HEK293 (cell line): Measurements from ENCODE around the gene RNF151.

ENCODE experiments used
- CTCF ChIA-PET: fragments of 350-600 bp; formaldehyde crosslinking; extraction: SDS; loops from one replicate; lab custom pipeline; 2021; ENCODE audit warnings: antibody characterized with exemption; lab: Yijun Ruan, JAX
- POLR2A ChIA-PET: fragments of 300-600 bp; formaldehyde crosslinking; extraction: SDS; loops from one replicate; lab custom pipeline; 2020; ENCODE audit warnings: antibody characterized with exemption, inconsistent platforms; lab: Yijun Ruan, JAX
- H3K27ac ChIP-seq: fragments of 200-500 bp; sonication (Bioruptor generic); 2 replicates; pipeline ENCODE4 v1.5.1; 2014; ENCODE audit warnings: low read depth, low read length, control low read depth, inconsistent platforms; ENCODE audit errors: extremely low read depth
- H3K36me3 ChIP-seq, 2 experiments: fragments of 200-500 bp in 1 of 2; sonication (Bioruptor generic) in 1 of 2; 1 replicate in 1 of 2; 2 replicates in 1 of 2; pipeline ENCODE4 v1.5.1; 2014 to 2017; ENCODE audit warnings: inconsistent platforms in 2 of 2, low read length in 2 of 2; ENCODE audit not compliant: control insufficient read depth in 2 of 2, insufficient read depth in 1 of 2
- H3K4me1 ChIP-seq: fragments of 200-500 bp; sonication (Bioruptor generic); 2 replicates; pipeline ENCODE4 v1.5.1; 2014; ENCODE audit warnings: mild to moderate bottlenecking, low read length, inconsistent platforms; ENCODE audit not compliant: control insufficient read depth, insufficient read depth
- H3K4me3 ChIP-seq: 2 replicates; pipeline ENCODE4 v1.5.1; 2011; ENCODE audit warnings: low read depth, mild to moderate bottlenecking, control low read depth, low read length, moderate library complexity
- H3K9me3 ChIP-seq: fragments of 200-500 bp; sonication (Bioruptor generic); 2 replicates; pipeline ENCODE4 v1.5.1; 2014; ENCODE audit warnings: low read depth, low read length, inconsistent platforms; ENCODE audit not compliant: control insufficient read depth, insufficient read depth
- YY1 ChIP-seq: fragments of 450-650 bp; formaldehyde crosslinking; IDR thresholded peaks from 2 replicates; pipeline ENCODE4 v1.5.1; 2018; ENCODE audit warnings: missing biosample characterization, missing genetic modification characterization
- ZFP41 ChIP-seq: fragments of 450-650 bp; formaldehyde crosslinking; IDR thresholded peaks from 2 replicates; pipeline ENCODE4 v1.5.1; 2016; ENCODE audit warnings: missing biosample characterization, missing genetic modification characterization, borderline replicate concordance
- ZNF121 ChIP-seq: fragments of 450-650 bp; formaldehyde crosslinking; IDR thresholded peaks from 2 replicates; pipeline ENCODE4 v1.5.1; 2016; ENCODE audit warnings: missing biosample characterization, missing genetic modification characterization
- ZNF138 ChIP-seq: fragments of 450-650 bp; formaldehyde crosslinking; IDR thresholded peaks from 2 replicates; pipeline ENCODE4 v1.5.1; 2016; ENCODE audit warnings: missing biosample characterization, missing genetic modification characterization, borderline replicate concordance
- ZNF221 ChIP-seq: fragments of 450-650 bp; formaldehyde crosslinking; IDR thresholded peaks from 2 replicates; pipeline ENCODE4 v1.5.1; 2017; ENCODE audit warnings: missing biosample characterization, missing genetic modification characterization, borderline replicate concordance
- ZNF335 ChIP-seq: fragments of 450-650 bp; formaldehyde crosslinking; conservative IDR thresholded peaks from 2 replicates; pipeline ENCODE4 v1.5.1; 2016; ENCODE audit warnings: missing biosample characterization, missing genetic modification characterization
- ZNF394 ChIP-seq: fragments of 450-650 bp; formaldehyde crosslinking; IDR thresholded peaks from 2 replicates; pipeline ENCODE4 v1.5.1; 2016; ENCODE audit warnings: missing biosample characterization, missing genetic modification characterization, mild to moderate bottlenecking, moderate library complexity, borderline replicate concordance
- ZNF555 ChIP-seq: fragments of 450-650 bp; formaldehyde crosslinking; conservative IDR thresholded peaks from 2 replicates; pipeline ENCODE4 v1.5.1; 2017; ENCODE audit warnings: missing biosample characterization, mild to moderate bottlenecking, missing genetic modification characterization, inconsistent platforms
- ZNF558 ChIP-seq: fragments of 450-650 bp; formaldehyde crosslinking; IDR thresholded peaks from 2 replicates; pipeline ENCODE4 v1.5.1; 2016; ENCODE audit warnings: missing biosample characterization, missing genetic modification characterization
- ZNF629 ChIP-seq: fragments of 450-650 bp; formaldehyde crosslinking; IDR thresholded peaks from 2 replicates; pipeline ENCODE4 v1.5.1; 2017; ENCODE audit warnings: missing biosample characterization, missing genetic modification characterization
- ZNF664 ChIP-seq: fragments of 450-650 bp; formaldehyde crosslinking; IDR thresholded peaks from 2 replicates; pipeline ENCODE4 v1.5.1; 2016; ENCODE audit warnings: missing biosample characterization, missing genetic modification characterization
- ZNF670 ChIP-seq: fragments of 450-650 bp; formaldehyde crosslinking; IDR thresholded peaks from 2 replicates; pipeline ENCODE4 v1.5.1; 2016; ENCODE audit warnings: missing biosample characterization, missing genetic modification characterization, low read depth
- ZNF692 ChIP-seq: fragments of 450-650 bp; formaldehyde crosslinking; IDR thresholded peaks from 2 replicates; pipeline ENCODE4 v1.5.1; 2016; ENCODE audit warnings: missing biosample characterization, missing genetic modification characterization
- ZNF776 ChIP-seq: fragments of 450-650 bp; formaldehyde crosslinking; IDR thresholded peaks from 2 replicates; pipeline ENCODE4 v1.5.0; 2017; ENCODE audit warnings: missing biosample characterization, missing genetic modification characterization, borderline replicate concordance
- ZNF785 ChIP-seq: fragments of 450-650 bp; formaldehyde crosslinking; IDR thresholded peaks from 2 replicates; pipeline ENCODE4 v1.5.1; 2016; ENCODE audit warnings: missing biosample characterization, missing genetic modification characterization
- TF ChIP-seq, protein P1 (sequence below): fragments of 450-650 bp; formaldehyde crosslinking; IDR thresholded peaks from 2 replicates; pipeline ENCODE4 v1.5.1; 2016; ENCODE audit warnings: missing biosample characterization, missing genetic modification characterization
- TF ChIP-seq, protein P2 (sequence below): fragments of 450-650 bp; formaldehyde crosslinking; IDR thresholded peaks from 2 replicates; pipeline ENCODE4 v1.5.1; 2016; ENCODE audit warnings: missing biosample characterization, missing genetic modification characterization
- TF ChIP-seq, protein P3 (sequence below): fragments of 450-650 bp; formaldehyde crosslinking; IDR thresholded peaks from 2 replicates; pipeline ENCODE4 v1.5.1; 2017; ENCODE audit warnings: missing biosample characterization, missing genetic modification characterization

Gene RNF151

GRCh38 chr16:1966460-1966859, at the start of gene RNF151:
TSS of gene RNF151 (plus strand) at chr16:1966856. CDS start at chr16:1966882, 26 bp downstream.
- Histone ChIP-seq H3K27ac (0 out of 2 replicates have a peak within 1 kb of the TSS, but pooled peaks have one; percentile 100), H3K9me3 (no peaks in the 10 kb centered on the region), H3K4me3 (peak within 1 kb of the TSS; percentile 94), H3K4me1 (no peaks in the 10 kb centered on the region), H3K36me3 (peaks cover 0 to 36% of the 10 kb centered on the region in 2 experiments; a peak in 1 of 3 replicates)
- ChIA-PET CTCF (interaction anchor here (0.8 kb wide), 1 partner anchor 14 kb away, joined by 3 read pairs; no protein-coding TSS in a partner anchor), POLR2A (interaction anchor here (2.1 to 2.6 kb wide), 2 partner anchors 12 to 23 kb away, joined by 33 to 76 read pairs; partner anchors contain the start of genes MSRB1 and NOXO1)
- TF ChIP-seq ZNF121 (tag by site-specific recombination), result peak; percentile 91
- TF ChIP-seq ZFP41 (tag by site-specific recombination), result no peak

GRCh38 chr16:1917056-1917664, 49.5 kb upstream of the RNF151 start:
- H3K36me3 ChIP-seq, result no peaks in the 10 kb centered on the region
- H3K27ac ChIP-seq, result no peak overlapping the region
- no peaks in the 10 kb centered on the region for H3K9me3 ChIP-seq
- CTCF ChIA-PET, result no interaction called here
- no peak for TF ChIP-seq ZNF138
- no peak for TF ChIP-seq ZNF221
- TF ChIP-seq ZNF394 (tag by site-specific recombination), result peak; percentile 60; the same call in 1 of the 2 replicates
- TF ChIP-seq ZNF670 (tag by site-specific recombination), result no peak
- TF ChIP-seq, protein P1, sequence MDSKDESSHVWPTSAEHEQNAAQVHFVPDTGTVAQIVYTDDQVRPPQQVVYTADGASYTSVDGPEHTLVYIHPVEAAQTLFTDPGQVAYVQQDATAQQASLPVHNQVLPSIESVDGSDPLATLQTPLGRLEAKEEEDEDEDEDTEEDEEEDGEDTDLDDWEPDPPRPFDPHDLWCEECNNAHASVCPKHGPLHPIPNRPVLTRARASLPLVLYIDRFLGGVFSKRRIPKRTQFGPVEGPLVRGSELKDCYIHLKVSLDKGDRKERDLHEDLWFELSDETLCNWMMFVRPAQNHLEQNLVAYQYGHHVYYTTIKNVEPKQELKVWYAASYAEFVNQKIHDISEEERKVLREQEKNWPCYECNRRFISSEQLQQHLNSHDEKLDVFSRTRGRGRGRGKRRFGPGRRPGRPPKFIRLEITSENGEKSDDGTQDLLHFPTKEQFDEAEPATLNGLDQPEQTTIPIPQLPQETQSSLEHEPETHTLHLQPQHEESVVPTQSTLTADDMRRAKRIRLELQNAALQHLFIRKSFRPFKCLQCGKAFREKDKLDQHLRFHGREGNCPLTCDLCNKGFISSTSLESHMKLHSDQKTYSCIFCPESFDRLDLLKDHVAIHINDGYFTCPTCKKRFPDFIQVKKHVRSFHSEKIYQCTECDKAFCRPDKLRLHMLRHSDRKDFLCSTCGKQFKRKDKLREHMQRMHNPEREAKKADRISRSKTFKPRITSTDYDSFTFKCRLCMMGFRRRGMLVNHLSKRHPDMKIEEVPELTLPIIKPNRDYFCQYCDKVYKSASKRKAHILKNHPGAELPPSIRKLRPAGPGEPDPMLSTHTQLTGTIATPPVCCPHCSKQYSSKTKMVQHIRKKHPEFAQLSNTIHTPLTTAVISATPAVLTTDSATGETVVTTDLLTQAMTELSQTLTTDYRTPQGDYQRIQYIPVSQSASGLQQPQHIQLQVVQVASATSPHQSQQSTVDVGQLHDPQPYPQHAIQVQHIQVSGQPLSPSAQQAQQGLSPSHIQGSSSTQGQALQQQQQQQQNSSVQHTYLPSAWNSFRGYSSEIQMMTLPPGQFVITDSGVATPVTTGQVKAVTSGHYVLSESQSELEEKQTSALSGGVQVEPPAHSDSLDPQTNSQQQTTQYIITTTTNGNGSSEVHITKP (tag by site-specific recombination), result no peak
- no peak for TF ChIP-seq ZNF335 (tag by site-specific recombination)
- no peak for TF ChIP-seq ZNF664 (tag by site-specific recombination)
- no peak for TF ChIP-seq ZNF692 (tag by site-specific recombination)
- TF ChIP-seq, all 188 proteins: peak for 1
- POLR2A ChIA-PET, result interaction anchor here (0.6 to 1.4 kb wide), 3 partner anchors 9 to 47 kb away, joined by 4 to 7 read pairs (median 5); partner anchors contain the start of gene RPS2
- Histone ChIP-seq H3K4me3 (no peak overlapping the region), H3K4me1 (no peaks in the 10 kb centered on the region)

GRCh38 chr16:1917665-1918350, 48.8 kb upstream of the RNF151 start:
- Histone ChIP-seq H3K9me3 (no peaks in the 10 kb centered on the region), H3K4me1 (no peaks in the 10 kb centered on the region), H3K4me3 (no peak overlapping the region), H3K27ac (no peak overlapping the region), H3K36me3 (no peaks in the 10 kb centered on the region)
- POLR2A ChIA-PET, result no interaction called here
- CTCF ChIA-PET, result no interaction called here
- TF ChIP-seq, protein P2, sequence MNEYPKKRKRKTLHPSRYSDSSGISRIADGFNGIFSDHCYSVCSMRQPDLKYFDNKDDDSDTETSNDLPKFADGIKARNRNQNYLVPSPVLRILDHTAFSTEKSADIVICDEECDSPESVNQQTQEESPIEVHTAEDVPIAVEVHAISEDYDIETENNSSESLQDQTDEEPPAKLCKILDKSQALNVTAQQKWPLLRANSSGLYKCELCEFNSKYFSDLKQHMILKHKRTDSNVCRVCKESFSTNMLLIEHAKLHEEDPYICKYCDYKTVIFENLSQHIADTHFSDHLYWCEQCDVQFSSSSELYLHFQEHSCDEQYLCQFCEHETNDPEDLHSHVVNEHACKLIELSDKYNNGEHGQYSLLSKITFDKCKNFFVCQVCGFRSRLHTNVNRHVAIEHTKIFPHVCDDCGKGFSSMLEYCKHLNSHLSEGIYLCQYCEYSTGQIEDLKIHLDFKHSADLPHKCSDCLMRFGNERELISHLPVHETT (tag by site-specific recombination), result no peak
- TF ChIP-seq, protein P3, sequence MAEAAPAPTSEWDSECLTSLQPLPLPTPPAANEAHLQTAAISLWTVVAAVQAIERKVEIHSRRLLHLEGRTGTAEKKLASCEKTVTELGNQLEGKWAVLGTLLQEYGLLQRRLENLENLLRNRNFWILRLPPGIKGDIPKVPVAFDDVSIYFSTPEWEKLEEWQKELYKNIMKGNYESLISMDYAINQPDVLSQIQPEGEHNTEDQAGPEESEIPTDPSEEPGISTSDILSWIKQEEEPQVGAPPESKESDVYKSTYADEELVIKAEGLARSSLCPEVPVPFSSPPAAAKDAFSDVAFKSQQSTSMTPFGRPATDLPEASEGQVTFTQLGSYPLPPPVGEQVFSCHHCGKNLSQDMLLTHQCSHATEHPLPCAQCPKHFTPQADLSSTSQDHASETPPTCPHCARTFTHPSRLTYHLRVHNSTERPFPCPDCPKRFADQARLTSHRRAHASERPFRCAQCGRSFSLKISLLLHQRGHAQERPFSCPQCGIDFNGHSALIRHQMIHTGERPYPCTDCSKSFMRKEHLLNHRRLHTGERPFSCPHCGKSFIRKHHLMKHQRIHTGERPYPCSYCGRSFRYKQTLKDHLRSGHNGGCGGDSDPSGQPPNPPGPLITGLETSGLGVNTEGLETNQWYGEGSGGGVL (tag by site-specific recombination), result no peak
- TF ChIP-seq ZNF558 (no peak), ZNF776 (tag by site-specific recombination) (no peak), ZNF629 (tag by site-specific recombination) (no peak), ZNF785 (tag by site-specific recombination) (no peak), ZNF555 (tag by site-specific recombination) (no peak), YY1 (tag by site-specific recombination) (no peak)
